HepG2 (cell line): ENCODE measurements around the gene STK40. TPM values are rescaled to one million over a fixed set of nuclear protein-coding genes. Genes with fewer than 3 reads are reported as not detected.
A peak's percentile ranks its signal among the peaks of the same experiment; 100 is the strongest.

ENCODE experiments used
- ARHGAP35 ChIP-seq: sonication (generic); formaldehyde crosslinking; IDR thresholded peaks from 2 replicates; pipeline ENCODE4 v1.9.0; 2022; ENCODE audit warnings: mild to moderate bottlenecking, inconsistent platforms, moderate library complexity, missing genetic modification reagents, borderline replicate concordance
- CC2D1A ChIP-seq: sonication (generic); formaldehyde crosslinking; IDR thresholded peaks from 2 replicates; pipeline ENCODE4 v1.8.1; 2023; ENCODE audit warnings: mild to moderate bottlenecking, missing genetic modification reagents
- GZF1 ChIP-seq: sonication (generic); formaldehyde crosslinking; IDR thresholded peaks from 2 replicates; pipeline ENCODE4 v1.5.1; 2020; ENCODE audit warnings: mild to moderate bottlenecking, missing genetic modification reagents
- HIVEP1 ChIP-seq: sonication (generic); formaldehyde crosslinking; IDR thresholded peaks from 2 replicates; pipeline ENCODE4 v1.4.0; 2020; ENCODE audit warnings: mild to moderate bottlenecking, missing genetic modification reagents
- IKZF5 ChIP-seq: IDR thresholded peaks from 2 replicates; pipeline ENCODE4 v1.6.1; 2018; ENCODE audit warnings: missing genetic modification reagents, mild to moderate bottlenecking, missing compliant biosample characterization
- KDM2A ChIP-seq: sonication (generic); formaldehyde crosslinking; IDR thresholded peaks from 2 replicates; pipeline ENCODE4 v1.4.0; 2020; ENCODE audit warnings: low read depth, missing genetic modification reagents, borderline replicate concordance
- KLF13 ChIP-seq: sonication (generic); formaldehyde crosslinking; IDR thresholded peaks from 2 replicates; pipeline ENCODE4 v1.4.0; 2020; ENCODE audit warnings: mild to moderate bottlenecking, missing genetic modification reagents
- KLF16 ChIP-seq, 2 experiments: sonication (generic) in 1 of 2; formaldehyde crosslinking in 1 of 2; IDR thresholded peaks; 2 replicates each; pipeline versions ENCODE4 v1.6.1 to v1.8.0; 2016 to 2023; ENCODE audit warnings: missing genetic modification reagents in 2 of 2, missing compliant biosample characterization in 1 of 2
- LCORL ChIP-seq, 2 experiments: fragments of 450-650 bp in 1 of 2; sonication (generic) in 1 of 2; formaldehyde crosslinking in 1 of 2; IDR thresholded peaks; 2 replicates each; pipeline versions ENCODE4 v1.5.0 to v1.6.1; 2017 to 2020; ENCODE audit warnings: antibody characterized with exemption in 1 of 2, missing genetic modification reagents in 1 of 2
- MYPOP ChIP-seq: sonication (generic); formaldehyde crosslinking; IDR thresholded peaks from 2 replicates; pipeline ENCODE4 v1.8.1; 2023; ENCODE audit warnings: mild to moderate bottlenecking, moderate library complexity, missing genetic modification reagents
- NFE2L1 ChIP-seq: sonication (generic); formaldehyde crosslinking; IDR thresholded peaks from 2 replicates; pipeline ENCODE4 v1.4.0; 2020; ENCODE audit warnings: missing genetic modification reagents, mild to moderate bottlenecking, borderline replicate concordance
- PAWR ChIP-seq: sonication (generic); formaldehyde crosslinking; IDR thresholded peaks from 2 replicates; pipeline ENCODE4 v1.4.0; 2020; ENCODE audit warnings: missing genetic modification reagents, mild to moderate bottlenecking, borderline replicate concordance
- RCOR2 ChIP-seq: IDR thresholded peaks from 2 replicates; pipeline ENCODE4 v1.6.1; 2016; ENCODE audit warnings: missing biosample characterization, missing genetic modification reagents
- REXO4 ChIP-seq: sonication (generic); formaldehyde crosslinking; IDR thresholded peaks from 2 replicates; pipeline ENCODE4 v1.8.0; 2022; ENCODE audit warnings: missing genetic modification reagents, mild to moderate bottlenecking, borderline replicate concordance
- RXRA ChIP-seq: sonication (generic); formaldehyde crosslinking; IDR thresholded peaks from 2 replicates; pipeline ENCODE4 v1.5.1; 2020; ENCODE audit warnings: missing genetic modification reagents
- SKIL ChIP-seq: sonication (generic); formaldehyde crosslinking; IDR thresholded peaks from 2 replicates; pipeline ENCODE4 v1.8.0; 2022; ENCODE audit warnings: missing genetic modification reagents, mild to moderate bottlenecking, moderate library complexity, borderline replicate concordance
- SP5 ChIP-seq: IDR thresholded peaks from 2 replicates; pipeline ENCODE4 v1.6.1; 2016; ENCODE audit warnings: low read depth, borderline replicate concordance
- TFDP2 ChIP-seq: sonication (generic); formaldehyde crosslinking; IDR thresholded peaks from 2 replicates; pipeline ENCODE4 v1.4.0; 2020; ENCODE audit warnings: missing genetic modification reagents
- ZNF30 ChIP-seq: sonication (generic); formaldehyde crosslinking; IDR thresholded peaks from 2 replicates; pipeline ENCODE4 v1.5.0; 2020; ENCODE audit warnings: mild to moderate bottlenecking, missing genetic modification reagents
- ZNF414 ChIP-seq: sonication (generic); formaldehyde crosslinking; IDR thresholded peaks from 2 replicates; pipeline ENCODE4 v1.5.0; 2020; ENCODE audit warnings: missing genetic modification reagents
- ZNF44 ChIP-seq: sonication (generic); formaldehyde crosslinking; IDR thresholded peaks from 2 replicates; pipeline ENCODE4 v1.5.1; 2020; ENCODE audit warnings: mild to moderate bottlenecking, missing genetic modification reagents
- ZNF577 ChIP-seq: sonication (generic); formaldehyde crosslinking; IDR thresholded peaks from 2 replicates; pipeline ENCODE4 v1.4.0; 2020; ENCODE audit warnings: mild to moderate bottlenecking, low read depth, missing genetic modification reagents, borderline replicate concordance
- polyA plus RNA-seq, 8 experiments: library from polyadenylated mRNA; depleted of rRNA in 3 of 8; stranded (reverse) in 7 of 8; unstranded in 1 of 8; fragments of >200 nt; fragmentation: Illumina TruSeq in 4 of 8; extraction: Trizol in 4 of 8; gene quantifications; 2 replicates each; pipeline versions ENCODE4 v1.2.1 to v1.2.3, GENCODE V29; 2011 to 2016; ENCODE audit warnings: low read depth in 4 of 8, missing spikeins in 1 of 8, mixed read lengths in 1 of 8; ENCODE audit not compliant: insufficient read depth in 1 of 8
- total RNA-seq, 5 experiments: library from RNA; depleted of rRNA; stranded (reverse); fragments of >200 nt; fragmentation: Illumina TruSeq; extraction: Trizol; gene quantifications; 2 replicates each; pipeline ENCODE4 v1.2.3, GENCODE V29; 2016; ENCODE audit warnings: low read depth in 1 of 5

The STK40 gene
- total and polyA plus RNA-seq, 2 of the 13 experiments (the other 11 are each of a cell fraction or from before 2014, with no cell fraction given) = 33.8 to 35.1 TPM

GRCh38 chr1:36380143-36380619 lies 5.5 kb downstream of the STK40 start (continued):
- TF ChIP-seq RCOR2 (CRISPR knock-in tag) (no peak), ZNF577 (no peak), LCORL (IDR thresholded peaks at IDR 0.05) (no peak), LCORL (CRISPR knock-in tag; IDR thresholded peaks at IDR 0.05) (no peak), ARHGAP35 (CRISPR knock-in tag) (no peak), ZNF44 (CRISPR knock-in tag) (no peak), KLF16 (CRISPR knock-in tag; IDR thresholded peaks at IDR 0.05) (no peak), ZNF414 (CRISPR knock-in tag) (no peak), RXRA (0 out of 2 replicates have a peak, but pooled peaks have one; percentile 23), ZNF30 (CRISPR knock-in tag) (no peak), IKZF5 (CRISPR knock-in tag) (no peak), PAWR (CRISPR knock-in tag) (no peak), HIVEP1 (no peak), GZF1 (CRISPR knock-in tag) (no peak), CC2D1A (CRISPR knock-in tag) (no peak), KDM2A (CRISPR knock-in tag) (no peak), SKIL (CRISPR knock-in tag) (no peak), SP5 (CRISPR knock-in tag) (peak; percentile 87), TFDP2 (CRISPR knock-in tag) (no peak), MYPOP (CRISPR knock-in tag) (no peak), REXO4 (CRISPR knock-in tag) (no peak), NFE2L1 (CRISPR knock-in tag) (no peak), KLF13 (no peak)
